Stimulated activated CD4-positive, alpha-beta T cell treated with anti-CD3 and anti-CD28 coated beads, TNF-alpha, amount 100 ng/mL, for 4 hours (primary cell): Measurements from ENCODE around the gene AUH.
"Not testable (repeated sequence)": the region's sequence is repeated elsewhere in the genome, so short reads cannot be mapped to it uniquely, and the experiment has no call there.

Source experiments
- DNase-seq, 3 experiments: peaks; one replicate each; pipeline ENCODE4 v3.0.0-alpha.2; 2020; ENCODE audit warnings: low read depth in 3 of 3

Gene AUH

GRCh38 chr9:91361291-91362050, at the start of gene AUH:
Gene AUH, minus strand, starts transcription at chr9:91361918. Its CDS starts 29 bp downstream, at chr9:91361889.
- peak; percentile 71 to 74 (median 74) for DNase-seq

GRCh38 chr9:91411096-91411771, 49.5 kb upstream of the AUH start:
- DNase-seq = no peak

GRCh38 chr9:91410161-91410560, 48.4 kb upstream of the AUH start:
- DNase-seq = no peak

GRCh38 chr9:91408475-91408874, 46.8 kb upstream of the AUH start:
- no peak for DNase-seq

- no peak for DNase-seq
Observed at GRCh38 chr9:91407580-91408318, 46.0 kb upstream of the AUH start.

GRCh38 chr9:91405343-91406077, 43.8 kb upstream of the AUH start:
- no peak for DNase-seq

GRCh38 chr9:91403665-91404543, 42.2 kb upstream of the AUH start:
- no peak for DNase-seq

- no peak for DNase-seq
Observed at GRCh38 chr9:91398926-91399325, 37.2 kb upstream of the AUH start.

- DNase-seq = no peak
Observed at GRCh38 chr9:91395553-91396471, 34.1 kb upstream of the AUH start.

GRCh38 chr9:91395106-91395552, 33.4 kb upstream of the AUH start:
- DNase-seq = no peak

- DNase-seq = no peak
Observed at GRCh38 chr9:91393826-91394225, 32.1 kb upstream of the AUH start.

GRCh38 chr9:91392435-91392834, 30.7 kb upstream of the AUH start:
- no peak for DNase-seq

GRCh38 chr9:91391818-91392217, 30.1 kb upstream of the AUH start:
- DNase-seq = no peak

GRCh38 chr9:91391412-91391811, 29.7 kb upstream of the AUH start:
- no peak for DNase-seq

GRCh38 chr9:91389686-91390085, 28.0 kb upstream of the AUH start:
- DNase-seq = not testable (repeated sequence)

GRCh38 chr9:91386765-91387164, 25.0 kb upstream of the AUH start:
- no peak for DNase-seq

- DNase-seq = no peak
Observed at GRCh38 chr9:91384954-91385353, 23.2 kb upstream of the AUH start.

GRCh38 chr9:91383577-91383976, 21.9 kb upstream of the AUH start:
- no peak for DNase-seq

GRCh38 chr9:91382298-91382697, 20.6 kb upstream of the AUH start:
- no peak for DNase-seq

- no peak for DNase-seq
Observed at GRCh38 chr9:91379426-91379825, 17.7 kb upstream of the AUH start.
